NCI-H524 treated with DMSO at 0.1 percent for 48 hours (cell line): ENCODE measurements around the gene TRIM66.
A peak's percentile ranks its signal among the peaks of the same experiment; 100 is the strongest.

Experiments
- DNase-seq: peaks from one replicate; lab custom pipeline; 2025; lab: John Stamatoyannopoulos, UW

The TRIM66 gene

DNA sequence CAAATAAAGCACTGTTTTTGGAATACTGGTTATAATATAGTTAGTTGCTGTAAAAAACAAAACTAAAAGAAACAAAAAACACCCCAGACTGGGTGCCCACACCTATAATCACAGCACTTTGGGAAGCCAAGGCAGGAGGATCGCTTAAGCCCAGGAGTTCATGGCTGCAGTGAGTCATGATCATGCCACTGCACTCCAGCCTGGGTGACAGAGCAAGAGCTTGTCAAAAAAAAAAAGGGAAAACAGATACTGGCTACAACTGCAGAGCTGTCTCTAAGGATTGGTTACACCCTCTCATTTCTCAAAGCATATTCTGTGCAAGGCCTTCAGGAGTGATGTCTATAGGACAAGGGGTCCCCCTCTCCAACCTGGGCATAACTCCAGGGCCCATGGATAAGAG, 73.8 kb downstream of the TRIM66 start:
- no peak for DNase-seq

DNA sequence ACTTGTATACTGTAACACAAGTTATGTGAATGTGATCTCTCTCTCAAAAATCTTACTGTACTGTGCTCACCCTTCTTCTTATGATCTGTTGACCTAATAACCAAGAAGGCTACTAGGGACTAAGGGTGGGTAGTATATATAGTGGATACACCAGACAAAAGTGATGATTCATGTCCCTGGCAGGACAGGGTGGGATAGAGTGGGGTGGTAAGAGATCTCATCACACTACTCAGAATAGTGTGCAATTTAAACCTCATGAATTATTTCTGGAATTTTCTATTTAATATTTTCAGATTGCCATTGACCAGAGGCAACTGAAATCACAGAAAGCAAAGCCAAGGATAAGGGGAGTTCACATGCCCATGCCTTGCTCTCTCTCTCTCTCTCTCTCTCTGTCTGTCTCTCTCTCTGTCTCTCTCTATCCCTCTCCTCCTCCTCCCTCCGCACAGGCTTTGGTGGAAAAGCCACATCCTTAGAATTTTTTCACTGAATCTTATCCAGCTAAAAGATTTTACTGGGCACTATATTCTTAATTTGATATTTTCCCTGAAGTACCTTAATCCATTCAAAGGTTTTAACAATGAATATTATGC, 76.4 kb downstream of the TRIM66 start:
- DNase-seq: no peak

DNA sequence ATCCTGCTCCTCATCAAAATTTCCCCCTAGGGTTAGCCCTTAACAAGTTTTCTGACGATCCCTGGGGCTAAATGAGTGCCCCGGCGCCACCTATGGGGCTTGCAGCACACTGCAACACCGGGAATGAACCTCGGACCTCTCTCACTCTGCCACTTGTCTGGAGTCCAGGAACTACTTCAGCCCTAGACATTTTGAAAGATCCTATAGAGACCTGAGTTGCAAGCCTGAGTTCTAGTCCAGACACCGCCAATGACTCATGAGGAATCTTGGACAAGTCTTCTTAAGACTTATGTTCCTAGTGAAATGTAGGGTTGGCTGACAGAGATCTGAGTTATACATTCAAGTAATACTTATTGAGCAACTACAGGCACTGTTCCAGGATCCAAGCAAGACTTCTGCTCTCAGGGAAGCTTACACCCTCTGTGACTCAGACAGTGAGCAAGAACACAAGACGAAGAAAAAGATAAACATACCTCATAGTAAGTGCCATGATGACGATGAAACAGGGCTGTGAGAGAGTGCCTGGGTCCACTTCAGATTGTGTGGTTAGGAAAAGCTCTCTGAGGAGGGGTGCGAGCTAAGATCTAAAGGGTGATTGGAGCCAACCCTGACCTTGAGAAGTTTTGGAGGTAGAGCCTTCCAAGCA, 78.3 kb downstream of the TRIM66 start:
- DNase-seq: peak; percentile 3

DNA sequence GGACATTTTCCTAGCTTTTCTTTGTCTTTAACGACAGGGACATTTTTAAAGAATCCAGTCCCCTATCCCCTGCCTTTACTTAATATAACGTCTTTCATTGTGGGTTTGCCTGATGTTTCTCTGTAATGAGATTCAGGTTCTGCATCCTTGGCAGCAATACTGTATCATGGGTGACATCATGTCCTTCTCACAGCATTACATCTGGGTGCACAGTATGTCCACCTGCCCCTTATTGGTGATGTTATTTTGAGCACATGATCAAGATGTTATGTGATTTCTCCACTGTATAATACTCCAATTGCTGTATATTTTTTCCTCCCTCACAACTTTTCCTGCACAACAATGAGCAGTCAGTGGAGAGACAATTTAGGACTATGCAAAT, 78.8 kb downstream of the TRIM66 start:
- DNase-seq: no peak

DNA sequence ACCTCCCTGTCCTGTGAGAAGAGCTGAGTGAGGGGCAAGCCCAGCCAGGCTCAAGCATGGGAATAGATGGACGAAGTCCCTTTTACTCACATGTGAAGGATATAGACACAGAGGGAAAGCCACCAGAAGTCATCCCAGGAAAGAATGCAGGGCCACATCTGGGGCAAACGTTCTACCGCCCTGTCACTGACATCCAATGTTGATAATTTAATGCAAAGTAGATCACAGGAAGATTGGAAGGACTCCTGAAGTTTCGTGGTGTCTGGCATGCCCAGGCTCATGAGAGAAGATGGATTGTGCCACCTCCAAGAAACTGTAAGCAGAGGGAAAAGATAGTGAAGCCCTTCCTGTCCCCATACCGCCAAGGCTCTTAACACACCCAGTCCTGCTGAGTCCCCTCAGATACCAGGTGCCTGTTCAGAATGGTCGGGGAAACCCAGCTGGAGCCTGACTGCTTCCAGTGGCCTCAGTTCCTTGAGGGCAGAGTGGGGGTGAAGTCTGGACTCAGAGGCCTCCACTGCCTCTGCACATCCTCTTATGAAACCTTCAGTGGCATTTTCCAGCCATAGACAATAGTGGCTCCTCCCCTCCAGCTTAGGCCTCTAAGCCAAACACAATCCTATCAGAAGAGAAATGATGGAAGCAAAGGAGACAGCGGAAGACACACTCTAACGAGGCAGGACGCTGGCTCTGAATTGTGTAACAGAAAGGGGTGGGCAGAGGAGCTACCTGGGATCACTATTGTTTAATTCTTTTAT, 80.9 kb downstream of the TRIM66 start:
- no peak for DNase-seq

DNA sequence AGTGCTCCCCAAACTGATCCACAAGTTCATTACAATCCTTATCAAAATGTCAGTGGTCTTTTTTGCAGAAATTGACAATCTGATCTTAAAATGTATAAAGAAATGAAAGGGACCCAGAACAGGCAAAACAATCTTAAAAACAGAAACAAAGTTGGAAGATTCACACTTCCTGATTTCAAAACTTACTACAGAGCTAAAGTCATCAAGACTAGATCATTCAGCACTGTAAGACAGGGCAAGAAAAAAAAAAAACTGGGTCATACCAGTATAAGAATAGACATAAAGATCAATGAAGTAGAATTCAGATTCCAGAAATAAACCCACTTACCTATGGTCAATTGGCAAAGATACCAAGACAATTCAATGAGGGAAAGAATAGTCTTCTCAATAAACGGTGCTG, 84.0 kb downstream of the TRIM66 start:
- no peak for DNase-seq

DNA sequence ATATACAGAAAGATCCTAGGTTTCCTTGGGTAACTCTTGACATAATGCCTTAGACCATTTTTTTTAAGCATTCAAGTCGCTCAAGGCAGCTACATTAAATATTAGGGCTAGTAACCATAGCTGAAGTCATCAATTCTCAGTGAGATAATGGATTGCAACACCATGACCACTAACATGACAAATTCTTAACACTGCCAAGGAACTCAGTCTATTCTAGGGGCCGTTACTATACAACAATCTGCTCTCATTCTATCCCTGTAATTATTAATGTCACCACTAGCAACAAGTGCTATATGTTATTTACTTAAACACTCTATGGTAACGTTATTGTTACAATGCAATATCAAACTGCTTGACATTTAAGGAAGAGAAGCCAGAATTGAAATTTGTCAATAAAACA, 85.3 kb downstream of the TRIM66 start:
- no peak for DNase-seq

DNA sequence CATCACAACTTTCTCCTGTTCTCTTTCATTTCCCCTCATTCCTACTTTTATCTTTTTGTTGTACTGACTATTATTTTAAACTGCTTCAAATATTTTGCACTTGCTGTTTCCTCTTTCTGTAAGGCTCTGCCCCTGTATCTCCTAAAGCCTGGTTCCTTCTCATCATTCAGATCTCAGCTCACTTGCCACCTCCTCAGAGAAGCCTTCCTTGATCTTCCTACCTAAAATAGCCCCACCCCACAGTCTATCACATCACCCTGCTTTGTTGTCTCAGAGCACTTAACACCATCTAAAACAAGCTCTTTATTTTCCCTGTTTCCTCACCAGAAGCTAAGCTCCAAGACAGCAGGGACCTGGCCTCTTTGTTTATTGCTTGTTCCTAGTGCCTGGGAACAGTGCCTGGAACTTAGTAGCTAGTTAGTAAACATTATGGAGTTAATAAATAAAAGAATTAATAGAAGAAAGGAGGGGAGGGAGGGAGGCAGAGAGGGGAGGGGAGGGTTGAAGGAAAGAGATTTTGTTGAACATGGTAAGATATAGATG, 85.9 kb downstream of the TRIM66 start:
- no peak for DNase-seq

DNA sequence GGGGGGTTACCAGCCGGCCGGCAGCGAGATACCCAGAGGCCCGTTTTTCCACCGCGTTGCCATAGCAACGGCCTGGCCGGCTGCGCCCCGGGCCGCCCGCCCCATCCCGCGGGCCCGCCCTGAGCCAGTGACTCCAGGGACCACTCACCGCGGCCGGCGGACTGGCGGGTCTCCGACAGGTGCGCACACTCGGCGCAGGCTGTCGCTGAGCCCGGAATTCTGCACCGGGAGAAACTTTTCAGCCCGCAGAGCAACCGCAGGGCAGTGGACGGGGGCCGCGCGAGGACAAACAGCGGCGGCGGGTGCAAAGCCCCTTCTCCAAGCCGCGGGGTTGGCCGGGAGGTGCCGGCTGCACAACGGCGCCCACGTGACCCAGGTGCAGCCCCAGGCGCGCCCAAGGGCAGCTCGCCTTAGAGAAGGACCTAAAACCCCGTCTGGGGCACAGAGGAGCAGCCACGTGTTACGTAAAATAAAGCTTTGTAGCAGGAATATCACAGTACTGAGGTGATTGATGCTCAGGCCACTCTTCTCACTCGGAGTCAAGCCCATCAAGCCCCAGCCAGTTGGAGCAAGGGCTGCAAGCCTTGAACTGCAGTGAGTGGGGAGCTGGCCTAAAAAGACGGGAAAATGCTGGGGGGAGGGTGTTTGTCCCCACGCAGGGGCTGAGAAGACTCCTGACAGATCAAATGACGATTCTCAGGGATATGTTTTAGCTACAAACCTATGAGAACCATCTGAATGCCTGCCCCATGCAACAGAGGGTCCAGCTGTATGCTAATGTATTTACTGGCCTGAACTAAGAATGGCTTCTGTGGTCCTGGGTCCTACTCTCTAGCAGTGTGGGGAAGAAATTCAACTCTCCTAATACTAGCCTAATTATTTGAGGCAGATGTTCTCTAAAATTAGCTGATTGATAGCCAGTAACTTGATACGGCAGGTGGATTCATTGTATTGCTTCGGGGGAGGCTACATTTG, 88.2 kb downstream of the TRIM66 start, which contains the start of gene STK33:
Gene STK33, minus strand, starts transcription at position 294 of the 975 bp plus-strand sequence. CDS start 119,323 bp downstream, outside the sequence.
- peak; percentile 22 for DNase-seq

DNA sequence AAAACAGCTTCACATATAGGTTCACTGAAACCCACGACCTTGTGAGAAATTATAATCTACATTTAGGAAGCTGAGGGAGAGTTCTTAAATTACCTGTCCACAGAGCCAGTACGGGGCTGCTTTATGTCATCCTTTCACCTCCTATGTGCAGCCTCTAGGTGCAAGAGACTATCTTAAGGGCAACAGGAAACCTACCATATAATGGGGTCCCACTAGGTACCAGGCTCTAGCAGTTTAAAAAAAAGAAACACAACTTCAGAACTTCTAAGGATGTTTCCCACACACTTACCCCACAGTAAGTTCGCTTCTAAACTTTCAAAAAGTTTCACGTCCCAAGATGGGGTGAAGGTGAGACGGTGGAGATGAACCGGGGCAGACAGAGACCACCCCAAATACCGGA, 89.0 kb downstream of the TRIM66 start:
- no peak for DNase-seq

DNA sequence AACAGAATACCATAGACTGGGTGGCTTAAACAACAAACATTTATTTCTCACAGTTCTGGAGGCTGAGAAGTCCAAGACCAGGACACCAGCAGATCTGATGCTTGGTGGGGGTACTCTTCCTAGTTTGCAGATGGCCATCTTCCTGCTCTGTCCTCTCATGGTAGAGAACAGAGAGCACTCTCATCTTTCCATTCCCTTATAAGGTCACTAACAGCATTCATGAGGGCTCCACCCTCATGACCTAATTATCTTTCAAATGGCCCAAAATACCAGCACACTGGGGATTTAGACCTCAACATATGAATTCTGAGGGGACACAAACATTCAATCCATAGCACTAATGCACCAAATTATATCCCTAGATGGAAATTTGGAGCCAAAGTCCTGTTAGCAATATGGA, 94.5 kb downstream of the TRIM66 start:
- no peak for DNase-seq

DNA sequence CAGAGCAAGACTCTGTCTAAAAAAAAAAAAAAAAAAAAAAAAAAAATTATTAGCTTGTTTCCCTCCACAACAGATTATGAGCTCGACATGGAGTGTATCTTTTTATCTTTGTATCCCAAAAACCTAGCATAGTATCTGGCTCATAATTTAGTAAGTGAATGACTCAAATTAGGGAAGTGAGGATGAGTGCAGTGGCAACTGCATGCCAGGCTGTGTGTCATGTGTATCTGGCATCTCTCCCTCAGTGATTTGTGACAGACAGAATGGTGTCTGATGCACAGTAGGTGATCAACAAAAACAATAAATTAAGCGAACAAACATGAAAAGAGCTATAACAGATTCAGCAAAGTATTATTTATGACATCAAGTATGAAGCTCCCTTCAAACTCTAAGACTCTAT, 95.7 kb downstream of the TRIM66 start:
- no peak for DNase-seq

DNA sequence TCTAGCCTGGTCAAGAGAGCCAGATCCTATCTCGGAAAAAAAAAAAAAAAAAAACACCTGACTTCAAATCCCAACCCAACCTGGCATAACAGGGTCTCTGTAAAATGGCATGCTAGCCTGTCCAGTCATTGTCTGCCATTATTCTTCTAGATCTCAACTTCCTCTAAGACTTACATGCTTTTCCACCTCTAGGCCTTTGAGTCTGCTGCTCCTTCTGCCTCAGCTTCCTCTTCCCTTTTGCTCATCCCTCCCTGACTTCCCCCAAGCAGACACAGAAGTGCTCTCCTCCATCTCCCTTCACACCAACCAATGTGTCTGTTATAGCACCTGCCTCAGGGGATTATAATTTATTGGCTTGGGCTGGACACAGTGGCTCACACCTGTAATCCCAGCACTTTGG, 96.3 kb downstream of the TRIM66 start:
- DNase-seq: no peak

DNA sequence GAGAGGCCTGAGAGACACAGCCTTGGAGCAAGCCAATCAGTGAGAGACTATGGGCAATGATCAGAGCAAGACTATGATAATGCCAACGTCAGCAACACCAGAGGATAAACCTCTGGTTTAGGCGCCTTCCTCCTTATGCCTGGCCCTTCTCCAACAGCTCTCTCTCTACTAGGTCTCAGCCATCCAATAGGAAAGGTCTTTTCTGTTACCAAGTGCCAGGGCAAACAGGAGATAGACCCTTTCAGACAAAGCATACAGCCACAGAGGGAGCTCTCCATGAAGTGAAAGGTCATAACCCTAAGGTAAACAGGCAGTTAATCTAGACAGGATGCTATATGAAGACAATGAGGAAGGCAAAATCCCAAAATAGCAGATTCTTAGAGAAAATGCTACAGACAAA, 98.0 kb downstream of the TRIM66 start:
- DNase-seq: no peak

DNA sequence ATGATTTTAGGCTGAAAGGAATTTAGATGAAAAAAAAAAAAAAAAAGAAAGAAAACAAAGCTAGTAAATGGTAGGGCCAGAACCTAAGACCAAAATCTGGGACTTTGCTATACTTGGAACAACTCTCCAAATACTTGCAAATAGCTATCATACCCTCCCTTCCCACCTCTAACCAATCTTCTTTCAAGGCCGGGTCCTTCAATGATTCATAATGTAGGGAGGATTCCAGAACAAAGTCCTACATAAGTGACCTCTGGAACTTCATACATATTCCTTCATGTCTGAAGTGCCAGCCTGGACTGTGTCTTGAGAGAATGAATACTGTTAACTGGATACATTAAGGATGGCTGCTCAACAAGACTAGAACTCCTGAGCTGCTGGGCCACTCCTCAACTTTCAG, 98.4 kb downstream of the TRIM66 start:
- DNase-seq: no peak

DNA sequence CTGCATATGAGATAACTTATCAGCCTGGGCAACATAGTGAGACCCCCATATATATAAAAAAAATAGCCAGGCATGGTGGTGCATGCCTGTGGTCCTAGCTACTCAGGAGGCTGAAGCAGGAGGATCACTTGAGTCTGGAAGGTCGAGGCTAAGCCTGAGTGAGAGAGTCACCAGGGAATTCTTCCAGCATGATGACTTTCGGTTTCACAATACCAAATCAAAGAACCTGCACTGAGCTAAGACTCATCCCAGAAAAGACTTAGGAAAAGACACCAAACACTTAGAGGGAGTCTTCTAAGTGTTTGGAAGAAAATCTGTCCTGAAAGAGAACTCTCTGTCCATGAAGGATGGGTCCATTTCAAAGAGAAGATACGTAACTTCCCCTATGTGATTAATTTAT, 101.2 kb downstream of the TRIM66 start:
- DNase-seq: no peak

DNA sequence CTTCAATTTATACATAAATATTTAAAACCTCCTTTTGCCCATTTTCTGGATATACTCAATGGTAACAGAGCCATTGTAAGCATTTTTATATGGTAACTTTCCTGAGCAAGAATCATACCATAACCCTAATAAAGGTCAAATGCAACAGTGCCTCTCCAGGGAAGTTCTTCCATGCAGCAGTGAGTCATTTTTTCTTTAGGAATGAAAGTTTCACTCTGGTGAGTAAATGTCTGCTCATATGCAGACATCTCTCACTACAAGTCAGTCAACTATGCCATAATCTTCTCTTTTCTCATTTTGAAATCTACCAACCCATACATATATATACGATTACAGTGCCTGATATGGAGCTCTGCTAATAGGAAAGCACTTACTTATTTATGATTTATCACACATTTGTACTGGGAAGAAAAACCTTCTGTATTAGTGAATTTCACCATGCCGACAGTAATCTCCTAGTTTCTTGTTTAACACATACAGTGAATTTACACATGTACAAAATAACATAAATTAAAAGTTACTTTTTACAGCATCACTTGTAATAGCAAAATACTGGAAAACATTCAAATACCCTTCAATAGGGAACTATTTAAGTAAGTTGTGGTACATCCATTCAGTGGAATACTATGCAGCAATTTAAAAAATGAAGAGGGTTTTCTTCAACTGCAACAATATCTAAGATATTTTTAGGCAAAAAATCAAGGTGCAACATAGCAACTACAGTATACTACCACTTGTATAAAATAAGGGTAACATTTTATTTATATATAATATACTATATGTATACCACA, 104.5 kb downstream of the TRIM66 start:
- no peak for DNase-seq

DNA sequence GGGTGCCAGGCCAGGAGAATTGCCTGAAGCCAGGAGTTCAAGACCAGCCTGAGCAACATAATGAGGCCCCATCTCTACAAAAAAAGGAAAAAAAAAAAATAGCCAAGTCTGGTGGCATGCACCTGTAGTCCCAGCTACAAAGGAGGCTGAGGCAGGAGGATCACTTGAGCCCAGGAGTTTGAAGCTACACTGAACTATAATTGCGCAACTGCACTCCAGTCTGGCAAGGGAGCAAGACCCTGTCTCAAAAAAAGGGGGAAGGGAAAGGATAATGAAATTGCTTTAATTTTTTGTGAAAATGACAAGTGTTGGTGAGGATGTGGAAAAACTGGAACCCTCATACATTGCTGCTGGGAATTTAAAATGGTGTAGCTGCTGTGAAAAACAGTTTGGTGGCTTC, 107.7 kb downstream of the TRIM66 start:
- no peak for DNase-seq

DNA sequence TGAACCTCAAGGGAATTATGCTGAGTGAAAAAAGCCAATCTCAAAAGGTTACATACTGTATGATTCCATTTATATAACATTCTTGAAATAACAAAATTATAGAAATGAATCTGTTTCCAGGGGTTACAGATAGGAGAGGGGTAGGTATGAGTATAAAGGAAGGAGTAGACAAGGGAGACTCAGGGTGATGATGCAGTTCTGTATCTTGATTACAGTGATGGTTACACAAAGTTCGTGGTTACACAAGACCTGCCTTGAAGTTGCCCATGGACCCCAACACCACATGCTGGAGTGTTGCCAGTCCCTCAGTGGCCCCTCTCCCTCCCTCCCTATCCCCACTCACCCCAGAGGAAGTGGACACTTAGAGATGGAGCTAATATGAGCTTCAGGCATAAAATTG, 108.7 kb downstream of the TRIM66 start:
- no peak for DNase-seq

DNA sequence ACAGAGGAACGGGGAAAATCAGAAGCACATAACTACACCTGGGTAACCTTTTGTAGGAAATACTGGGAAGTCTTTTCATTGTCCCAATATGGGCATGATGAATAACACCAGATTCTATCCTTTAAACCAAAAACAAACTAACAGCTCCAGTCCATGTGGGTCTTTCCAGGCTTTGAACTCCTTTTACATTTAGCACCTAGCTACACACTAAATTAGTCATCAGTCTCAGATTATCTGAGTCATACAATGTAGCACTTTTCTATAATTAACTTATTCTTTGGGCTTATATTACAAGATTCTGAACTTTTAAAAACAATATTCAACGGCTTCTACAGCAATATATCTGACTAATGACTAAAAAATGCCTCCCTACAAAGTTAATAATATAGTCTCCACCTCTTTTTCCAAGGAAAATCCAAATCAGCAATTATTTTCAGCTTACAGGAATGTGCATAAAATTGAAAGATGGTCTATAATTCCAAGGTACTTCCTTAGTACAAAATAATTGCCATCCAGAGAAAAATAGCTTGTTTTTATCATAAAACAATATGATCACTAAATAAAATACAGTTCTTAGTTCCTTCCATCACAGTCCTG, 114.8 kb downstream of the TRIM66 start:
- DNase-seq: no peak
